Measurements from ENCODE around the gene DBN1.

The DBN1 gene

GRCh38 chr5:177504086-177505056 lies 30.9 kb upstream of the DBN1 start:
- DNase-seq (ENCODE audit: low spot score): no peak

GRCh38 chr5:177503351-177504085 lies 30.1 kb upstream of the DBN1 start:
- no peak for DNase-seq (ENCODE audit: low spot score)

GRCh38 chr5:177502886-177503285 lies 29.5 kb upstream of the DBN1 start:
- no peak for DNase-seq (ENCODE audit: low spot score)

DNA sequence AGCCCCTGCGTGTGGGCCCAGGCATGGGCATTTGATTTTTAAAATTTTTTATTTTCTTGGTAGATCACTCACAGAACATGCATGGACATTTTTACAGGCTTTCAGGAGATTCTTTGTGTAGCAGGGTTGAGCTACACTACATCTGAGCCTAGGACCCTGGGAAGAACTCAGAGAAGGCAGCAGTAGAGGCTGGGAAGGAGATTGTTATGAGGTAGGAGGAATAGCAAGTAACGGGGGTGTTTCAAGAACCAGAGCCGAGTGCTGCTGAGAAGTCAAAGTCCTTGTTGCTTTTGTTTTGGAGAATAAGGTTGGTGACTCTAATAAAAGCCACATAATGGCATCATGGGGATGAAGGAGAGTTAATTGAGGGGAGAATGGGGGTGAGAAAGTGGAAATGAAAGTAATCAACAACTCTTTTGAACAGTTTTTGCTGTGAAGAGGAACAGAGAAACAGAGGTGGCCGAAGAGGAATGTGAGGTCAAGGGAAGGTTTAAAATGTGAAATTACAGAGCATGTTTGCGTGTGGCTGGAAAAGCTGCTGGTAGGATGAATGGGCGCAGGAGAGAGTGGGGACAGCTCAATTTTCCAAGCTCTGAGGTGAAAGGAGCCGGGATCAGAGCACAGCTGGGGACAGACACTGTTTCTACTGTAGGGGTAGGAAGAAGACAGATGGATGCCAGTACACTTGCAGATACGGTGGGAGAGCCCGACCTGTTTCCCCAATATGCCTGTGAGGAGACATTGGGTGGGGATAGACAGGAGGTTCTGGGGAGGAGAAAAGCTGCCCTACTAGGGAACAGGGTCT lies 28.6 kb upstream of the DBN1 start:
- DNase-seq (ENCODE audit: low spot score): no peak

GRCh38 chr5:177500685-177501522 lies 27.5 kb upstream of the DBN1 start:
- DNase-seq (ENCODE audit: low spot score): peak; percentile 90

GRCh38 chr5:177499842-177500241 lies 26.4 kb upstream of the DBN1 start:
- DNase-seq (ENCODE audit: low spot score): no peak

DNA sequence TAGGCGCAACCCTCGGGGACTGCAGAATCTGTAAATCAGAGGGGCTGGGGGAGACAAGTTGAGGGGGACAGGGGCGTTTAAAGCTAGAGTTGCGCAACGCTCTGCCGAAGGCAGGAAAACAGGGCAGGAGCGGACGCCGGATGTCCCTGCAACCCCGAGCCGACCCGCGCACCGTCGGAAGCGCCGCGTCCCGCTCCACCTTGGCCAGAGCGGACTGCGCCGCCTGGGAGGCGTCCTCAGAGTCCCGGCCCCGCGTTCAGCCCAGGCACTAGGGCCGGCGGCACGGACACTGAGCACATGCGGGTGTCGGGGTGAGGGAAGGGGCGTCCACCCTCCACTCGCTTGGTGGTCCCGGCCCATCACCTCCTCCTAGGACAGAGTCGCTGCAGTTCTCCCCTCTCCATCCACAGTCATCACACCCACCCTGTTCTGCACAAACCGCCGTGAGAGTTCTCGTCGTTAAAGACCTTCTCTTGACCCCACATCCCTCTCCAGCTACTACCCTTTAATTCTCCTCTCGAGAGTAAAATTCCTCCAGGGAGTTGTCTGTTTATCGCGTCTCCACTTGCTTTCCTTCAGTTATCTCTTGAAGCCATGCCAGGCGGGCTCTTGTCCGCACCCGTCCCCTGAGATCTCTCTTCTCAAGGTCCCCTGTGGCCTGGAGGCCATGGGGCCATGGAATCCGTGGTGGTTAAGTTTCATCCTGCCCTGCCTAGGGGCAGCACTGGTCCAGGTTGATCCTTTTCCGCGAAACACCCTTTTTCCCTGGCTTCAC lies 24.8 kb upstream of the DBN1 start:
- DNase-seq (ENCODE audit: low spot score): no peak

DNA sequence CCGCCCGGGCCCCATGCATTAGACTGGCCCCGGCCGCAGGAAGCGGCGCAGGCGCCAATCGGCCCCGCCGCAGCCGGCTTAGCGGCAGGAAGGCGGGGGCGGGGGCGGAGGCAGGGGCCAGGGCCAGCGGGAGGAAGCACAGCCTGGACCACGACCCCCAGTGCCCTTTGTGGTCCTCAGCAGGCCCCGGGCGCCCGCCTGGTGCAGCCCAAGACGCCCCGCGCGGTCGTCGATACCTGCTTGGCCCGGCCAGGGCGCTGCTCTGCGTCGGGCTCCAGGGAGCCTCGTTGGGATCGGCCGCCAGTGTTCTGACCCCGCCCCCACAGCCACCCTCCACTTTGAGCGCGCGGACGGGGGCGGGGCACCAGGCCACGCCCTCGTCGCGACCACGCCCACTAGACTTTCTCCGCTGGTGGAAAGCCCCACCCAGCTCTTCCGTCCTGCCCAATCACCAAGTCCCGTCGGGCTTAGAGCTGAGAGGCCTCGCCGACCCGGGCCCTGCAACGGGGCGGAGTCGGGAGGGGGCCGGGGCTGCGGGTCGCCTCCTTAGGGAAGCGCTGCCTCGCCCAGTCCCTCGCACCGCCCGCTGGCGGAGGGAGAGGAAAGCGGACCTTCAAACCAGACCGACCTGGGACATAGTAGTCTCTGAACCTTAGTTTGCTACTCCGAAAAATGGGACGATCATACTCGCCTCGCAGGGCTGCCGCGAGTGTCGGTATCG lies 24.0 kb upstream of the DBN1 start, which contains the start of gene PDLIM7:
PDLIM7 (minus strand) TSS at position 313 of the 721 bp plus-strand sequence. CDS start 1,092 bp downstream, outside the sequence.
- DNase-seq (ENCODE audit: low spot score): peak; percentile 83

DNA sequence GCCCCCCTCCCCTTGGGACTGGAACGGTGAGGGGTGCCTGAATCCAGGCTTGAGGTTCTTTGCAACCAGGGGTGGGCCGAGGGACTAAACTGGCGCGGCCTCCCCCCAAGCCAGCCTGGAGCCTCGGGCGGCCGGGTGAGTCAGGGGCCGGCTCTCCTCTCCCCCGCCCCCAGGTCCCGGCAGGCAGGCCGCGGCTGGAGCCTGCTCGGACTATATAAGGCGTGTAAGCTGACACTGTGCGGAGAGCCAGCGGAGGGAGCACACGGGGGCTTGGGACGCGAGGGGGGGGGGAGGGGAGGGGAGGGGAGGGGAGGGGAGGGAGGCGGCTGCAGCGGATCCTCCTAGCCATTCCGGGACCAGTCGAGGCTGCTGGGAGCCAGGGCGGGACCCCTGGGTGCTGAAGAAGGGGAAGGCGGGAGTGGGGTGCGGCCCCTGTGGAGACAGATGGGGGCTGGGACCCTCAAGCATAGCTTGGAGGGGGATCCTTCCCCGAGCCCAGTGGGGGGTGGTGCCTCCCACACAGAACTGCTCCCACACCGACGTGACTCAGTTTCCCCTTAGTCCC lies 23.4 kb upstream of the DBN1 start:
- DNase-seq (ENCODE audit: low spot score): peak; percentile 66

GRCh38 chr5:177496070-177496726 lies 22.8 kb upstream of the DBN1 start:
- peak; percentile 45 for DNase-seq (ENCODE audit: low spot score)

GRCh38 chr5:177495243-177496060 lies 22.0 kb upstream of the DBN1 start:
- DNase-seq (ENCODE audit: low spot score): peak; percentile 64

DNA sequence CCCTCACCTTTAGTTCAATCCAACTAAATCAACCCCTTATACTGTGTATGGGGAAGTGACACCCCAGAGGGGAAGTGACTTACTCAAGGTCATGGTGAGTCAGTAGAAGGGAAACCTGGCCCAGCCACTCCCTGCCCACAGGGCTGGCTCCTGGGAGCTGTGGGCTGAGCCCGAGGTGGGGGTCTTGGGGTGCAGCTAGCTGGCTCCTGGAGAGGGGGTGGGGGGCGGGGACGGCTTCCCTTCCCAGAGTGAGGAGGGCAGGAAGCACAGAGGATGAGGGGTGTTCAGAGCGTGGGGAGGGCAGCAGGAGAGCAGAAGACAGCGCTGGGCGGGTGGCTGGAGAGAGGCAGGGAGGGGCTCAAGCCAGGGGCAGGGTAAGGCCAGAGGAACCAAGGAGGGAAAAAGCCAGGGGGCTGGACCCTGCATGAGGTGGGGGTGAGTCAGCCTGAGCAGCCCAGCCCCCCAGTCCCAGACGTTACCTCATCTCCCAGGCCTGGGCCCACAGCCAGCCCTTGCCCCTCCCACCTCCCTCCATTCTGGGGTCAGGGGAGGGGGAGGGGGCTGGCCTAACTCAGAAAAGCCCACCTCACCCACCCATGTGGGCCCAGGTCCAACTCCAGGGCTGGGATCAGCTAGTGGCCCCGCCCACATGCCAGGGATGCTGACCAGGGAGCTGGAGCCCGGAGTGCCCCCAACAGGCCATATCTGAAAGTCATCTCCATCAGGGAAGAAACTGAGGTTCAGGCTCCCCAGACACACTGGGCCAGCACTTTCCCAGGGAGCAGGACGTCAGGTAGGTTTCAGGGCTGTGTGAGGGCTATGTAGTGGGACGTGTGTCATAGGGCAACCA lies 21.1 kb upstream of the DBN1 start:
- DNase-seq (ENCODE audit: low spot score): peak; percentile 34

DNA sequence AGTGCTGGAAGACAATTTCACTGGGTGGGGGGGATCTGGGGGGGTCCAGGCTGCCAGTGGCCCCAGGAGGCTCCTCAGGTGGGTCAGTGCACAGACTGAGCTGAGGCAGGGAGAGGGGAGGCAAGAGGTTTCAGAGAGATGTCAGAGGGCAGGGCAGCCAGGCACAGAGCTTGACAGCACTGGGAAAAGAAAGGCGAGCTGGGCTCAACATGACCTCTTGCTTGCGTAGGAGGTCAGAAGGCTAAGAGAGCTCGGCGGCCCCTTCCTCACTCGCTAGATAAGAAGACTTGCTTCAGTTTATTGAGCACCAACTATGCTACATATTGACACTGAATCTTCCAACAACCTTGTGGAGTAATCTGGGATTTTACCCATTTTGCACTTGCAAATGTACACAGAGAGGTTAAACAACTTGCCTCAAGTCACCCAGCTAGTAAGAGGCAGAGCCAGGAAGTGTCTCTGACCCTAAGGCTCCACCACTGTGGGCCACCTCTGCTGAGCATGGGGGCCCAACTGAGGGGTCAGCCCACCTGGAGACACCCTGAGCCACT lies 20.4 kb upstream of the DBN1 start:
- DNase-seq (ENCODE audit: low spot score): no peak

DNA sequence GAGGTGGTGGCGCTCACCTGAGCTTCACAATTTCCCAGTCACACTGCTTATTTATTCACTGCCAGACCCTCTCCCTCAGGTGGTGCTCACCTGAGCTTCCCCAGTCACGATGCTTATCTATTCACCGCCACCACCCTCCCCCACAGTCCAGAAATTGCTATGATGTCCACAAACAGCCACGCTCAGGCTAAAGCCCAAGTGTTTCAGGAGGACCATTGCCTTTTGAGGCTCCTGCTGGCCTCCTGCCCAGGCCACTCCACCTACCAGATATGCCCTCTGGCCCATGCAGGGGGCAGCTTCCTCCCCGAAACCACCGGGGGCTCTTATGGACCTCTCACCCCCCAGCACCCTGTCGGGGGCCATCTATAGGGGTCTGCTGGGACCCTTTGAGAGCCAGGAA lies 19.4 kb upstream of the DBN1 start:
- no peak for DNase-seq (ENCODE audit: low spot score)

- DNase-seq (ENCODE audit: low spot score): no peak
Observed at GRCh38 chr5:177491983-177492746, 18.7 kb upstream of the DBN1 start.

- DNase-seq (ENCODE audit: low spot score): peak; percentile 43
Observed at GRCh38 chr5:177491429-177491945, 18.1 kb upstream of the DBN1 start.

All from cerebellar cortex (tissue), 1 donor.